Spleen (tissue), 11 donors: ENCODE measurements around the gene DESI1. TPM values are rescaled to one million over a fixed set of nuclear protein-coding genes. Genes with fewer than 3 reads are reported as not detected.

ENCODE experiments used
- DNase-seq: peaks from one replicate; pipeline ENCODE4 v3.0.0-alpha.2; 2020
- H3K27ac ChIP-seq, 8 donors: fragments of 200-600 bp; sonication (generic) in 7 of 8; 1 replicate in 4 of 8; 2 replicates in 4 of 8; pipeline versions ENCODE4 v1.5.0 to v1.8.0; 2016 to 2021; ENCODE audit warnings: inconsistent platforms in 4 of 8, mild to moderate bottlenecking in 4 of 8, moderate library complexity in 1 of 8
- H3K27me3 ChIP-seq, 7 donors: fragments of 200-600 bp; sonication (generic) in 6 of 7; replicated peaks in 1 of 7; 1 replicate in 4 of 7; 2 replicates in 3 of 7; pipeline versions ENCODE4 v1.5.0 to v1.8.0; 2016 to 2021; ENCODE audit warnings: inconsistent platforms in 3 of 7, mild to moderate bottlenecking in 1 of 7
- H3K36me3 ChIP-seq, 6 donors: fragments of 200-600 bp; sonication (generic) in 5 of 6; 1 replicate in 4 of 6; 2 replicates in 2 of 6; pipeline versions ENCODE4 v1.5.0 to v1.8.0; 2016 to 2021; ENCODE audit warnings: inconsistent platforms in 2 of 6
- H3K4me1 ChIP-seq, 6 donors: fragments of 200-600 bp; sonication (generic) in 5 of 6; 1 replicate in 3 of 6; 2 replicates in 3 of 6; pipeline versions ENCODE4 v1.5.0 to v1.8.0; 2016 to 2021; ENCODE audit warnings: inconsistent platforms in 3 of 6
- H3K4me3 ChIP-seq, 8 donors: fragments of 200-600 bp; sonication (generic) in 7 of 8; 1 replicate in 4 of 8; 2 replicates in 4 of 8; pipeline versions ENCODE4 v1.5.0 to v1.8.0; 2016 to 2021; ENCODE audit warnings: inconsistent platforms in 4 of 8, mild to moderate bottlenecking in 4 of 8, moderate library complexity in 2 of 8
- H3K9me3 ChIP-seq, 8 donors: fragments of 200-600 bp; sonication (generic) in 7 of 8; 1 replicate in 4 of 8; 2 replicates in 4 of 8; pipeline versions ENCODE4 v1.5.0 to v1.8.0; 2016 to 2021; ENCODE audit warnings: inconsistent platforms in 4 of 8
- POLR2A ChIP-seq, 3 donors: fragments of 450-650 bp; IDR thresholded peaks; one replicate each; pipeline ENCODE4 v1.5.1; 2017; ENCODE audit warnings: antibody characterized with exemption in 3 of 3, mild to moderate bottlenecking in 1 of 3
- POLR2AphosphoS5 ChIP-seq, 3 donors: sonication (generic); formaldehyde crosslinking; IDR thresholded peaks; one replicate each; pipeline ENCODE4 v1.5.1; 2017; ENCODE audit warnings: antibody characterized with exemption in 3 of 3
- WGBS, 5 donors: extraction: QIAGEN DNeasy Blood & Tissue Kit in 3 of 5; methylation state at CpG; one replicate each; pipeline versions ENCODE4 v1.1.5 to v1.1.7; 2013 to 2018; 5-methylcytosine and 5-hydroxymethylcytosine counted together
- intact Hi-C: fragments of 100-400 bp; cut with DNase I; formaldehyde crosslinking; loops from one replicate; pipeline ENCODE4 v1.15.0; 2023; ENCODE audit warnings: low total_unique reads
- polyA plus RNA-seq, 3 donors: library from polyadenylated mRNA; stranded (reverse); fragments of 200-250 nt; gene quantifications; one replicate each; pipeline ENCODE4 v1.2.1, GENCODE V29; 2013
- total RNA-seq, 7 donors: library from RNA; depleted of rRNA in 3 of 7; stranded (reverse); fragments of >200 nt in 3 of 7; fragmentation: NEBNext Ultra II Directional in 4 of 7; extraction: Animal tissue kit (Norgen Biotek cat#: 25700) in 4 of 7; gene quantifications; one replicate each; pipeline versions ENCODE4 v1.1.0 to v1.2.1, GENCODE V29; 2016 to 2021
- TF ChIP-seq, protein P1 (sequence below), 11 experiments: fragments of 200-600 bp in 7 of 11; fragments of 450-650 bp in 4 of 11; sonication (generic) in 4 of 11; IDR thresholded peaks in 8 of 11; conservative IDR thresholded peaks in 3 of 11; 1 replicate in 7 of 11; 2 replicates in 4 of 11; pipeline versions ENCODE4 v1.4.0 to v1.8.0; 2016 to 2021; ENCODE audit warnings: antibody characterized with exemption in 11 of 11, inconsistent platforms in 4 of 11, mild to moderate bottlenecking in 1 of 11
- donor health status: healthy with polysubstance abuse.
- donor health status: DM: no; HTN: no; CAD: no; lungs with moderate emphysema.
- donor health status: DM: no; HTN: no; CAD: no.
- donor health status: Bipolar disorder and iron deficiency.
- donor health status: healthy.
- donor health status: DM: no; HTN: no; CAD: no.
- donor health status: DM: yes; HTN: yes; CAD: no.

Gene DESI1
- total and polyA plus RNA-seq, 10 donors: 8.1 to 29.8 (median 20.3) TPM

DNA sequence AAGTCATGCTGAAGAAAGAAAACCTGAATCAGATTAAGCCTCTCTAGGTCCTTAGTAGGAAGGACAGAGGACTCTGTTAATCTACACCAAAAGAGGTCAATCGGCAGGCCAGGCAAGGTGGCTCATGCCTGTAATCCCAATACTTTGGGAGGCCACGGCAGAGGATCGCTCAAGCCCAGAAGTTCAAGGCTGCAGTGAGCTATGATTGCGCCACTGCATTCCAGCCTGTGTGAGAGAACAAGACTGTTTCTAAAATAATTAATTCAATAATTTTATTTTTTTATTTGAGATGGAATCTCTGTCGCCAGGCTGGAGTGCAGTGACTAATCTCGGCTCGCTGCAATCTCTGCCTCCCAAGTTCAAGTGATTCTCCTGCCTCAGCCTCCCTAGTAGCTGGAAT is 4.7 kb upstream of the DESI1 start:
- TF ChIP-seq, protein P1, sequence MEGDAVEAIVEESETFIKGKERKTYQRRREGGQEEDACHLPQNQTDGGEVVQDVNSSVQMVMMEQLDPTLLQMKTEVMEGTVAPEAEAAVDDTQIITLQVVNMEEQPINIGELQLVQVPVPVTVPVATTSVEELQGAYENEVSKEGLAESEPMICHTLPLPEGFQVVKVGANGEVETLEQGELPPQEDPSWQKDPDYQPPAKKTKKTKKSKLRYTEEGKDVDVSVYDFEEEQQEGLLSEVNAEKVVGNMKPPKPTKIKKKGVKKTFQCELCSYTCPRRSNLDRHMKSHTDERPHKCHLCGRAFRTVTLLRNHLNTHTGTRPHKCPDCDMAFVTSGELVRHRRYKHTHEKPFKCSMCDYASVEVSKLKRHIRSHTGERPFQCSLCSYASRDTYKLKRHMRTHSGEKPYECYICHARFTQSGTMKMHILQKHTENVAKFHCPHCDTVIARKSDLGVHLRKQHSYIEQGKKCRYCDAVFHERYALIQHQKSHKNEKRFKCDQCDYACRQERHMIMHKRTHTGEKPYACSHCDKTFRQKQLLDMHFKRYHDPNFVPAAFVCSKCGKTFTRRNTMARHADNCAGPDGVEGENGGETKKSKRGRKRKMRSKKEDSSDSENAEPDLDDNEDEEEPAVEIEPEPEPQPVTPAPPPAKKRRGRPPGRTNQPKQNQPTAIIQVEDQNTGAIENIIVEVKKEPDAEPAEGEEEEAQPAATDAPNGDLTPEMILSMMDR (IDR thresholded peaks at IDR 0.05 in 8 of 11, conservative IDR thresholded peaks at IDR 0.05 in 3 of 11): no peak
- no peak for TF ChIP-seq POLR2AphosphoS5 (IDR thresholded peaks at IDR 0.05)
- no peak for TF ChIP-seq POLR2A (IDR thresholded peaks at IDR 0.05)

GRCh38 chr22:41621911-41622179 is 1.0 kb upstream of the DESI1 start:
- intact Hi-C loops: no loop called here
- TF ChIP-seq POLR2A (IDR thresholded peaks at IDR 0.05) (no peak), POLR2AphosphoS5 (IDR thresholded peaks at IDR 0.05) (no peak)
- TF ChIP-seq, protein P1 (IDR thresholded peaks at IDR 0.05 in 8 of 11, conservative IDR thresholded peaks at IDR 0.05 in 3 of 11): no peak

More for the DNA sequence above, 4.7 kb upstream of the DESI1 start:
- Histone ChIP-seq H3K4me1 (peaks cover 16 to 59% (median 26%) of the 10 kb centered on the region in 6 donors), H3K27ac (no peak overlapping the region), H3K9me3 (no peaks in the 10 kb centered on the region), H3K27me3 (no peaks in the 10 kb centered on the region), H3K36me3 (peaks cover 6 to 86% (median 77%) of the 10 kb centered on the region in 6 donors), H3K4me3 (no peak overlapping the region)
- peak; percentile 29 for DNase-seq
- intact Hi-C loops: no loop called here
- 93 to 99% (median 97%) methylated on average over 7 of the region's 7 CpGs for WGBS, 5 donors

DNA sequence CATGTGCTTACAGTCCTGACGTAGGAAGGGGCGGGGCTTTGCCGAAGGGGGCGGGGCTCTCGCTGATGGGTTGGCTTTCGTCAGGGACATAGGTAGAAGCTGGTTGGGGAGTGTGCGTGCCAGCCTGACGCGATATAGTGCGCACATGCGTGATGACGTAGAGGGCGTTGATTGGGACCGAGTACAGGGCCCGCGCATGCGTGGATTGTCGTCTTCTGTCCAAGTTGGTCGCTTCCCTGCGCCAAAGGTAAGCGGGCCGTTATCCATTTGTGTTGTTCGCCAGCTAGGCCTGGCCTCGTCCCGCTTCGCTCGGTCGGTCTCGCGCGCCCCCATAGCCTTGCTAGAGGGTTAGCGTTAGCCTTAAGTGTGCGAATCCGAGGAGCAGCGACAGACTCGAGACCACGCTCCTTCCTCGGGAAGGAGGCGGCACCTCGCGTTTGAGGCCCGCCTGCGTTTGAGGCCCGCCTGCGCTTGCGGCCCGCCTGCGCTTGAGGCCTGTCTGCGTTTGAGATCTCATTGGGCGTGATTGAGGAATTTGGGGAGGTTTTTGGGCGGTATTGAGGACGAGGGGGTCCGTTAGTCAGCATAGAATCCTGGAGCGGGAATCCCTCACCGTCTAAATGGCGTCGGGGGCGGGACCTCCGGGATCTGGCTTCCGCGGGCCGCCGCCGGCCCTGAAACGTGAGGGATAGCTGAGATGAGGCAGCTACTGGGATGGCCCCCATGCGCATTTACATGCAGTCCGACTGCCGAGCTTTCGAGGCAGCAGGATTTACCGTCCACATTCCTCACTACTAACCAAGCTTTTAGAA is 462 bp upstream of the DESI1 start, which contains the start of gene XRCC6:
Gene XRCC6, plus strand, starts transcription at position 197 of the 812 bp plus-strand sequence. CDS start 710 bp downstream, outside the sequence.
- peak within 1 kb of the TSS; percentile 92 to 99 (median 96) for H3K27ac ChIP-seq
- H3K27me3 ChIP-seq: no peaks in the 10 kb centered on the region
- no peaks in the 10 kb centered on the region for H3K9me3 ChIP-seq
- H3K4me3 ChIP-seq: peak within 1 kb of the TSS; percentile 73 to 99 (median 88)
- WGBS, 5 donors: 0 to 1% (median 0%) methylated on average over 27 to 70 of the region's 70 CpGs
- peak; percentile 91 for DNase-seq
- intact Hi-C loops: no loop called here
- peaks cover 6 to 43% (median 37%) of the 10 kb centered on the region in 6 donors for H3K36me3 ChIP-seq
- TF ChIP-seq, protein P1 (IDR thresholded peaks at IDR 0.05 in 8 of 11, conservative IDR thresholded peaks at IDR 0.05 in 3 of 11): peak in 1 of 11 experiments; percentile 18
- TF ChIP-seq POLR2AphosphoS5 (IDR thresholded peaks at IDR 0.05) (peak; percentile 98 to 99 (median 99)), POLR2A (IDR thresholded peaks at IDR 0.05) (peak in 2 of 3 donors; percentile 43 to 63)
- H3K4me1 ChIP-seq: peaks cover 28 to 89% (median 47%) of the 10 kb centered on the region in 6 donors

More at GRCh38 chr22:41621911-41622179, 1.0 kb upstream of the DESI1 start:
- Histone ChIP-seq H3K27me3 (no peaks in the 10 kb centered on the region), H3K27ac (peak overlapping the region; percentile 92 to 99 (median 96)), H3K9me3 (no peaks in the 10 kb centered on the region), H3K4me1 (peaks cover 28 to 88% (median 47%) of the 10 kb centered on the region in 6 donors), H3K36me3 (peaks cover 6 to 49% (median 42%) of the 10 kb centered on the region in 6 donors), H3K4me3 (peak overlapping the region; percentile 73 to 99 (median 88))
- DNase-seq: no peak
- 5 to 7% (median 6%) methylated on average over 8 of the region's 8 CpGs for WGBS, 5 donors

- Histone ChIP-seq H3K4me3 (peak overlapping the region; percentile 71 to 91 (median 86)), H3K4me1 (peaks cover 28 to 77% (median 46%) of the 10 kb centered on the region in 6 donors), H3K36me3 (peaks cover 0 to 31% (median 25%) of the 10 kb centered on the region in 6 donors), H3K27me3 (no peaks in the 10 kb centered on the region), H3K9me3 (no peaks in the 10 kb centered on the region), H3K27ac (peak overlapping the region; percentile 92 to 99 (median 96))
- intact Hi-C loops: no loop called here
- TF ChIP-seq POLR2AphosphoS5 (IDR thresholded peaks at IDR 0.05) (no peak), POLR2A (IDR thresholded peaks at IDR 0.05) (no peak)
- TF ChIP-seq, protein P1 (IDR thresholded peaks at IDR 0.05 in 8 of 11, conservative IDR thresholded peaks at IDR 0.05 in 3 of 11): no peak
- peak; percentile 86 for DNase-seq
- WGBS, 5 donors: 3 to 5% (median 4%) methylated on average over 6 to 24 of the region's 24 CpGs
These were observed 759 bp downstream of the DESI1 start for GRCh38 chr22:41619979-41620588.
